ENCODE results near the gene LYPD6B.

The LYPD6B gene

DNA sequence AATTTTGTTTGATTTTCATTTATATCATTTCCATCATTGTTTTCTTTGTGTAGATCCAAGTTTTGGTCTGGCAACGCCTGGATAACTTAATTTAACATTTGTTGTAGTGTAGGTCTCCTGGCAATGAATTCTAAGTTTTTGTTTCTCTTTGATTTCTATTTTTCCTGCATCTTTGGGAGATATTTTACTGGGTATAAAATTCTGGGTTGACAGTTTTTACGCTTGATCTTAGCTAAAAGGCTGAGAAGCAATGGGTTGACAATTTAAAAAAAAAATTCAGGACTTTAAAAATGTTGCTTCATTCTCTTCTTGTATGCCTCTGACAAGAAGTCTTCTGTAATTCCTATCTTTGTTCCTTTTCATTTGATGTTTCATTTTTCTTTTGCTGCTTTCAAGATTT is 8.6 kb downstream of the LYPD6B start:
- H3K4me2 ChIP-seq (ENCODE audit: low read depth, low read length, poor library complexity, severe bottlenecking): no peak overlapping the region
- no peaks in the 10 kb centered on the region for H4K20me1 ChIP-seq (ENCODE audit: insufficient read depth, low read length, poor library complexity, severe bottlenecking)
- no peaks in the 10 kb centered on the region for H3K79me2 ChIP-seq (ENCODE audit: insufficient read depth, low read length)
- TF ChIP-seq, protein P1, sequence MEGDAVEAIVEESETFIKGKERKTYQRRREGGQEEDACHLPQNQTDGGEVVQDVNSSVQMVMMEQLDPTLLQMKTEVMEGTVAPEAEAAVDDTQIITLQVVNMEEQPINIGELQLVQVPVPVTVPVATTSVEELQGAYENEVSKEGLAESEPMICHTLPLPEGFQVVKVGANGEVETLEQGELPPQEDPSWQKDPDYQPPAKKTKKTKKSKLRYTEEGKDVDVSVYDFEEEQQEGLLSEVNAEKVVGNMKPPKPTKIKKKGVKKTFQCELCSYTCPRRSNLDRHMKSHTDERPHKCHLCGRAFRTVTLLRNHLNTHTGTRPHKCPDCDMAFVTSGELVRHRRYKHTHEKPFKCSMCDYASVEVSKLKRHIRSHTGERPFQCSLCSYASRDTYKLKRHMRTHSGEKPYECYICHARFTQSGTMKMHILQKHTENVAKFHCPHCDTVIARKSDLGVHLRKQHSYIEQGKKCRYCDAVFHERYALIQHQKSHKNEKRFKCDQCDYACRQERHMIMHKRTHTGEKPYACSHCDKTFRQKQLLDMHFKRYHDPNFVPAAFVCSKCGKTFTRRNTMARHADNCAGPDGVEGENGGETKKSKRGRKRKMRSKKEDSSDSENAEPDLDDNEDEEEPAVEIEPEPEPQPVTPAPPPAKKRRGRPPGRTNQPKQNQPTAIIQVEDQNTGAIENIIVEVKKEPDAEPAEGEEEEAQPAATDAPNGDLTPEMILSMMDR (conservative IDR thresholded peaks at IDR 0.05; ENCODE audit: low read length): no peak
- TF ChIP-seq EZH2phosphoT487 (IDR thresholded peaks at IDR 0.05; ENCODE audit: borderline replicate concordance): no peak
- H3K4me3 ChIP-seq (ENCODE audit: low read length, poor library complexity, severe bottlenecking): no peak overlapping the region
- no peaks in the 10 kb centered on the region for H3K4me1 ChIP-seq (ENCODE audit: insufficient read depth, low read length, poor library complexity, severe bottlenecking)
- H3K9me2 ChIP-seq (replicated peaks; ENCODE audit: low read depth, low read length): no peaks in the 10 kb centered on the region
- no peaks in the 10 kb centered on the region for H3K36me3 ChIP-seq (ENCODE audit: insufficient read depth, low read length)
- H3F3A ChIP-seq (ENCODE audit: low read depth): no peaks in the 10 kb centered on the region
- 0 out of 2 replicates have a peak, but pooled peaks cover 3% of the 10 kb centered on the region for H3K9me3 ChIP-seq (ENCODE audit: insufficient read depth, low read depth, low read length)
- no peak overlapping the region for H3K9ac ChIP-seq (ENCODE audit: low read depth, low read length, poor library complexity, severe bottlenecking)
- H3K27me3 ChIP-seq (ENCODE audit: insufficient read depth, low read length, poor library complexity, severe bottlenecking): no peaks in the 10 kb centered on the region
- no peak overlapping the region for H2AFZ ChIP-seq (ENCODE audit: low read length)

DNA sequence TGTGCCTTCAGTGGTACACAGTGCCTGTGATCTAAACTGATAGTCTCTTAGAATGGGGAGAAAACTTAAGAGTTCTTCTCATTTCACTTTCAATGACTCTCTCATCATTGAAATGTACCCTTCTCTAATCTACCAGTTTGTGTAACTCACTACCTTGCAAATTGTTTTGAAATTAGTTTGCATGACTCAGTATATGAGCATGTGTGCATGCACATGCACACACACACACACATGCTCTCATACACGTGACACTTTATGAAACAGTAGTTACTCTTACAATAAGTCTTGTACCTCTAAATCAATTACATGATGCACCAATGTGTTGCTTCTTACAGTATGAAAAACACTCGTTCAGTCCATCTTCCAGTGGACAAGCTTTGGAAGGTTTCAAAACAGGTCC is 10.6 kb downstream of the LYPD6B start:
- Histone ChIP-seq H3K9me2 (replicated peaks; ENCODE audit: low read depth, low read length) (no peaks in the 10 kb centered on the region), H3K79me2 (ENCODE audit: insufficient read depth, low read length) (no peaks in the 10 kb centered on the region), H3K4me1 (ENCODE audit: insufficient read depth, low read length, poor library complexity, severe bottlenecking) (no peaks in the 10 kb centered on the region), H3K27me3 (ENCODE audit: insufficient read depth, low read length, poor library complexity, severe bottlenecking) (no peaks in the 10 kb centered on the region), H3K9me3 (ENCODE audit: insufficient read depth, low read depth, low read length) (0 out of 2 replicates have a peak, but pooled peaks cover 3% of the 10 kb centered on the region), H2AFZ (ENCODE audit: low read length) (no peak overlapping the region), H3K36me3 (ENCODE audit: insufficient read depth, low read length) (no peaks in the 10 kb centered on the region), H3K9ac (ENCODE audit: low read depth, low read length, poor library complexity, severe bottlenecking) (no peak overlapping the region), H4K20me1 (ENCODE audit: insufficient read depth, low read length, poor library complexity, severe bottlenecking) (no peaks in the 10 kb centered on the region), H3K4me2 (ENCODE audit: low read depth, low read length, poor library complexity, severe bottlenecking) (no peak overlapping the region), H3K4me3 (ENCODE audit: low read length, poor library complexity, severe bottlenecking) (no peak overlapping the region), H3F3A (ENCODE audit: low read depth) (no peaks in the 10 kb centered on the region)
- no peak for TF ChIP-seq EZH2phosphoT487 (IDR thresholded peaks at IDR 0.05; ENCODE audit: borderline replicate concordance)
- TF ChIP-seq, protein P1 (conservative IDR thresholded peaks at IDR 0.05; ENCODE audit: low read length): no peak

DNA sequence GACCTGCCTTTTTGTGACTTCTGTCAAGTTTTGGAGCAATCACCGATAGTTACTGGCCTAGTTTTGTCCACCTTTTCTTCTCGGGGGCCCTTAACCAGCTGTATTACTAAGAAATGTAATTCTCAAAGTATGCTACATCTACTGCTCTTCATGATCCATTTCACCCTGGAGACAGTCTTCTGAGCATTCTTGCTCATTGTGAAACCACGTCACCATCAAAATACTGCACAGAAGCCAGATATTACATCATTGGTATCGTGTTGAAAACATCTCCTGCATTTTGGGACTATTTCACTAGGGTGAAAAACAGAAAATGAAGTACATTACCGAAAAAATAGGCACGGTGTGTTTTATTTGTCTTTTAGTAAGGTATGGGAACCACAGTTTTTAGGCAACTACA is 11.7 kb downstream of the LYPD6B start:
- Histone ChIP-seq H3K9me2 (replicated peaks; ENCODE audit: low read depth, low read length) (no peaks in the 10 kb centered on the region), H3K4me3 (ENCODE audit: low read length, poor library complexity, severe bottlenecking) (no peak overlapping the region), H3K4me1 (ENCODE audit: insufficient read depth, low read length, poor library complexity, severe bottlenecking) (no peaks in the 10 kb centered on the region), H4K20me1 (ENCODE audit: insufficient read depth, low read length, poor library complexity, severe bottlenecking) (no peaks in the 10 kb centered on the region), H3K9me3 (ENCODE audit: insufficient read depth, low read depth, low read length) (0 out of 2 replicates have a peak, but pooled peaks cover 3% of the 10 kb centered on the region), H3K4me2 (ENCODE audit: low read depth, low read length, poor library complexity, severe bottlenecking) (no peak overlapping the region), H3K36me3 (ENCODE audit: insufficient read depth, low read length) (no peaks in the 10 kb centered on the region), H2AFZ (ENCODE audit: low read length) (no peak overlapping the region), H3K79me2 (ENCODE audit: insufficient read depth, low read length) (no peaks in the 10 kb centered on the region), H3K27me3 (ENCODE audit: insufficient read depth, low read length, poor library complexity, severe bottlenecking) (no peaks in the 10 kb centered on the region), H3F3A (ENCODE audit: low read depth) (no peaks in the 10 kb centered on the region), H3K9ac (ENCODE audit: low read depth, low read length, poor library complexity, severe bottlenecking) (no peak overlapping the region)
- TF ChIP-seq, protein P1 (conservative IDR thresholded peaks at IDR 0.05; ENCODE audit: low read length): no peak
- no peak for TF ChIP-seq EZH2phosphoT487 (IDR thresholded peaks at IDR 0.05; ENCODE audit: borderline replicate concordance)

Data from Loucy (cell line).